IMR-90 (cell line): Measurements from ENCODE around the gene LAMTOR3. TPM values are rescaled to one million over a fixed set of nuclear protein-coding genes. Genes with fewer than 3 reads are reported as not detected.

Experiments
- ATAC-seq: fragments of 200-7000 bp; cut with Tn5 transposase; 2 replicates; pipeline ENCODE4 v1.9.1; 2020; ENCODE audit warnings: low read depth, mild to moderate bottlenecking, moderate library complexity
- BruUV-seq: library from RNA; stranded (reverse); fragments of 400-500 nt; replicated peaks from 2 replicates; lab custom pipeline; 2021; lab: Mats Ljungman, UMichigan
- CTCF ChIA-PET: fragments of 300-600 bp; formaldehyde crosslinking; extraction: SDS; loops from one replicate; lab custom pipeline; 2021; ENCODE audit warnings: antibody characterized with exemption; lab: Yijun Ruan, JAX
- POLR2A ChIA-PET: fragments of 300-600 bp; sonication (Branson Sonifier 250); formaldehyde crosslinking; loops from one replicate; lab custom pipeline; 2022; ENCODE audit warnings: antibody characterized with exemption; ENCODE audit not compliant: unreplicated experiment; lab: Charles Lee
- DNase-seq: peaks from one replicate; pipeline ENCODE4 v3.0.0; 2013
- H2AFZ ChIP-seq: replicated peaks from 2 replicates; pipeline ENCODE3; 2013; ENCODE audit warnings: low read length, mild to moderate bottlenecking; ENCODE audit not compliant: poor library complexity
- H2AK5ac ChIP-seq: 2 replicates; pipeline ENCODE4 v1.6.1; 2013; ENCODE audit warnings: low read depth, low read length, inconsistent platforms
- H2AK9ac ChIP-seq: replicated peaks from 2 replicates; pipeline ENCODE3; 2013; ENCODE audit warnings: mild to moderate bottlenecking, low read depth, low read length, moderate library complexity; ENCODE audit not compliant: poor library complexity
- H2BK120ac ChIP-seq: 2 replicates; pipeline ENCODE4 v1.6.1; 2013; ENCODE audit warnings: low read depth, low read length, inconsistent platforms
- H2BK15ac ChIP-seq: 3 replicates; pipeline ENCODE4 v1.6.1; 2013; ENCODE audit warnings: low read depth, low read length, inconsistent platforms
- H2BK20ac ChIP-seq: 2 replicates; pipeline ENCODE4 v1.6.1; 2013; ENCODE audit warnings: low read depth, mild to moderate bottlenecking, inconsistent platforms, low read length, moderate library complexity
- H2BK5ac ChIP-seq: 2 replicates; pipeline ENCODE4 v1.6.1; 2013; ENCODE audit warnings: mild to moderate bottlenecking, low read depth, low read length, inconsistent platforms; ENCODE audit not compliant: poor library complexity, severe bottlenecking
- H3K14ac ChIP-seq: replicated peaks from 2 replicates; pipeline ENCODE4 v1.6.1; 2013; ENCODE audit warnings: low read depth, low read length, inconsistent platforms
- H3K18ac ChIP-seq: 2 replicates; pipeline ENCODE4 v1.6.1; 2013; ENCODE audit warnings: low read depth, low read length, control low read depth
- H3K23ac ChIP-seq: 2 replicates; pipeline ENCODE4 v1.6.1; 2013; ENCODE audit warnings: low read depth, low read length, inconsistent platforms
- H3K27ac ChIP-seq: 2 replicates; pipeline ENCODE4 v1.5.1; 2013; ENCODE audit warnings: mild to moderate bottlenecking, control low read depth, low read length; ENCODE audit not compliant: insufficient read depth
- H3K27me3 ChIP-seq: 2 replicates; pipeline ENCODE4 v1.6.1; 2013; ENCODE audit warnings: low read length; ENCODE audit not compliant: control insufficient read depth, insufficient read depth
- H3K36me3 ChIP-seq: 2 replicates; pipeline ENCODE4 v1.6.1; 2013; ENCODE audit warnings: low read length, mixed read lengths; ENCODE audit not compliant: control insufficient read depth, insufficient read depth
- H3K4ac ChIP-seq: 2 replicates; pipeline ENCODE4 v1.6.1; 2013; ENCODE audit warnings: low read depth, low read length, inconsistent platforms
- H3K4me1 ChIP-seq: 2 replicates; pipeline ENCODE4 v1.6.1; 2013; ENCODE audit warnings: low read length, mixed read lengths; ENCODE audit not compliant: control insufficient read depth, insufficient read depth
- H3K4me2 ChIP-seq: 2 replicates; pipeline ENCODE4 v1.6.1; 2013; ENCODE audit warnings: low read depth, mild to moderate bottlenecking, control low read depth, low read length, moderate library complexity
- H3K4me3 ChIP-seq: 2 replicates; pipeline ENCODE4 v1.5.1; 2013; ENCODE audit warnings: low read depth, mild to moderate bottlenecking, control low read depth, low read length, moderate library complexity; ENCODE audit not compliant: insufficient read depth
- H3K56ac ChIP-seq: 2 replicates; pipeline ENCODE4 v1.6.1; 2013; ENCODE audit warnings: low read length, inconsistent platforms; ENCODE audit not compliant: insufficient read depth; ENCODE audit errors: extremely low read depth
- H3K79me1 ChIP-seq, 2 experiments: 2 replicates each; pipeline ENCODE4 v1.6.1; 2013; ENCODE audit warnings: low read length in 2 of 2, inconsistent platforms in 1 of 2, low read depth in 1 of 2
- H3K9ac ChIP-seq: 2 replicates; pipeline ENCODE4 v1.6.1; 2013; ENCODE audit warnings: low read depth, low read length, control low read depth
- H3K9me1 ChIP-seq: 2 replicates; pipeline ENCODE4 v1.6.1; 2013; ENCODE audit warnings: low read length, inconsistent platforms; ENCODE audit not compliant: insufficient read depth
- H3K9me3 ChIP-seq: 2 replicates; pipeline ENCODE4 v1.6.1; 2013; ENCODE audit warnings: low read length; ENCODE audit not compliant: control insufficient read depth, insufficient read depth
- H4K20me1 ChIP-seq: 2 replicates; pipeline ENCODE4 v1.6.1; 2013; ENCODE audit warnings: low read length, inconsistent platforms; ENCODE audit not compliant: insufficient read depth
- H4K5ac ChIP-seq: 2 replicates; pipeline ENCODE4 v1.6.1; 2013; ENCODE audit warnings: mild to moderate bottlenecking, low read depth, low read length, control low read depth
- H4K8ac ChIP-seq, 2 experiments: 2 replicates each; pipeline ENCODE4 v1.6.1; 2013; ENCODE audit warnings: low read depth in 2 of 2, low read length in 2 of 2, control low read depth in 1 of 2, inconsistent platforms in 1 of 2
- H4K91ac ChIP-seq: 2 replicates; pipeline ENCODE4 v1.6.1; 2013; ENCODE audit warnings: low read depth, low read length, inconsistent platforms; ENCODE audit not compliant: insufficient read depth
- BHLHE40 ChIP-seq: fragments of 150-350 bp; IDR thresholded peaks from 2 replicates; pipeline ENCODE4 v1.6.1; 2016; ENCODE audit warnings: mild to moderate bottlenecking, low read depth, low read length
- CEBPB ChIP-seq: IDR thresholded peaks from 2 replicates; pipeline ENCODE4 v1.6.1; 2012; ENCODE audit warnings: low read depth, low read length, improper control_type of control experiment
- CHD1 ChIP-seq: IDR thresholded peaks from 2 replicates; pipeline ENCODE4 v1.6.1; 2012; ENCODE audit warnings: low read depth, low read length, improper control_type of control experiment
- CTCF ChIP-seq: conservative IDR thresholded peaks from 2 replicates; pipeline ENCODE4 v1.5.1; 2012; ENCODE audit warnings: mild to moderate bottlenecking, low read depth, low read length, improper control_type of control experiment
- ELK1 ChIP-seq: fragments of 150-350 bp; IDR thresholded peaks from 2 replicates; pipeline ENCODE4 v1.6.1; 2016; ENCODE audit warnings: low read depth, mild to moderate bottlenecking, low read length, moderate library complexity, borderline replicate concordance
- MAFK ChIP-seq: IDR thresholded peaks from 2 replicates; pipeline ENCODE4 v1.6.1; 2012; ENCODE audit warnings: low read depth, low read length, improper control_type of control experiment
- MAZ ChIP-seq: IDR thresholded peaks from 2 replicates; pipeline ENCODE4 v1.6.1; 2012; ENCODE audit warnings: low read depth, mild to moderate bottlenecking, low read length, improper control_type of control experiment, moderate library complexity, borderline replicate concordance
- MXI1 ChIP-seq: IDR thresholded peaks from 2 replicates; pipeline ENCODE4 v1.6.1; 2012; ENCODE audit warnings: low read depth, mild to moderate bottlenecking, low read length, moderate library complexity, borderline replicate concordance
- NFE2L2 ChIP-seq: fragments of 150-350 bp; IDR thresholded peaks from 2 replicates; pipeline ENCODE4 v1.6.1; 2016; ENCODE audit warnings: low read depth, mild to moderate bottlenecking, low read length
- POLR2A ChIP-seq: IDR thresholded peaks from 2 replicates; pipeline ENCODE4 v1.6.1; 2012; ENCODE audit warnings: mild to moderate bottlenecking, low read depth, low read length
- RAD21 ChIP-seq: IDR thresholded peaks from 2 replicates; pipeline ENCODE4 v1.6.1; 2012; ENCODE audit warnings: low read length, improper control_type of control experiment
- RFX5 ChIP-seq: IDR thresholded peaks from 2 replicates; pipeline ENCODE4 v1.8.0; 2012; ENCODE audit warnings: low read depth, mild to moderate bottlenecking, low read length, moderate library complexity
- SMC3 ChIP-seq: fragments of 150-350 bp; IDR thresholded peaks from 2 replicates; pipeline ENCODE4 v1.6.1; 2016; ENCODE audit warnings: low read depth, mild to moderate bottlenecking, antibody characterized with exemption, low read length, moderate library complexity
- dilution Hi-C: fragments of 300-500 bp; cut with HindIII; formaldehyde crosslinking; loops from one replicate; pipeline ENCODE4 v1.14.3; 2018; ENCODE audit warnings: low sequenced_read_pairs; ENCODE audit not compliant: unreplicated experiment
- in situ Hi-C: fragments of 300-500 bp; cut with MboI; formaldehyde crosslinking; loops from 3 replicates; pipeline ENCODE4 v1.14.3; 2019; ENCODE audit warnings: low sequenced_read_pairs, inconsistent platforms, mixed read lengths
- intact Hi-C: fragments of 100-400 bp; cut with micrococcal nuclease; formaldehyde crosslinking; loops from 2 replicates; pipeline ENCODE4 v1.10.0; 2022
- polyA plus RNA-seq, 3 experiments: library from polyadenylated mRNA; depleted of rRNA; stranded (reverse); fragments of >200 nt; gene quantifications; 2 replicates each; pipeline ENCODE4 v1.2.3, GENCODE V29; 2012; ENCODE audit warnings: low replicate concordance in 1 of 3
- total RNA-seq: library from RNA; depleted of rRNA; stranded (reverse); fragments of >200 nt; gene quantifications from 2 replicates; pipeline ENCODE4 v1.2.3, GENCODE V29; 2012
- TF ChIP-seq, protein P1 (sequence below): fragments of 150-350 bp; IDR thresholded peaks from 2 replicates; pipeline ENCODE4 v1.6.1; 2017; ENCODE audit warnings: mild to moderate bottlenecking, antibody characterized with exemption, low read length, low read depth

The LAMTOR3 gene
- total and polyA plus RNA-seq, 2 of the 4 experiments (the other 2 are of a cell fraction), result 28.6 to 35.7 TPM

DNA sequence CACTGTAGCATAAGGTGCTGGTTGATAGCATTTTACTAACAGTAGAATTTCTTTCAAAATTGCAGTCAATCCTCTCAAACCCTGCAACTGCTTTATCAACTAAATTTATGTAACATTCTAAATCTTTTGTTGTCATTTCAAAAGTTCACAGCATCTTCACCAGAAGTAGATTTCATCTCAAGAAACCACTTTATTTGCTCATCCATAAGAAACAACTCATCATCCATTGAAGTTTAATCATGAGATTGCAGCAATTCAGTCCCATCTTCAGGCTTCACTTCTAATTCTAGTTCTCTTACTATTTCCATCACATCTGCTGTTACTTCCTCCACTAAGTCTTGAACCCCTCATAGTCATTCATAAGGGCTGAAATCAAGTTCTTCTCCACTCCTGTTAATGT is 21.7 kb downstream of the LAMTOR3 start:
- no peak overlapping the region for H2BK20ac ChIP-seq
- ChIA-PET CTCF (no interaction called here), POLR2A (no interaction called here)
- DNase-seq (no peak), ATAC-seq (no peak)
- no peak overlapping the region for H2AFZ ChIP-seq
- H2BK5ac ChIP-seq, result no peak overlapping the region
- dilution Hi-C loops, result no loop called here
- no peak overlapping the region for H4K5ac ChIP-seq
- H2BK120ac ChIP-seq, result no peak overlapping the region
- no peak overlapping the region for H2BK15ac ChIP-seq
- no peak overlapping the region for H2AK9ac ChIP-seq
- no peak overlapping the region for H3K23ac ChIP-seq
- no peak overlapping the region for H3K56ac ChIP-seq
- H4K20me1 ChIP-seq, result no peaks in the 10 kb centered on the region
- no peaks in the 10 kb centered on the region for H3K79me1 ChIP-seq
- H3K27me3 ChIP-seq, result peaks cover 3% of the 10 kb centered on the region
- in situ Hi-C loops, result no loop called here
- H3K36me3 ChIP-seq, result no peaks in the 10 kb centered on the region
- no peaks in the 10 kb centered on the region for H3K9me1 ChIP-seq
- H3K18ac ChIP-seq, result no peak overlapping the region
- H4K91ac ChIP-seq, result no peak overlapping the region
- no peak overlapping the region for H2AK5ac ChIP-seq
- H3K27ac ChIP-seq, result no peak overlapping the region
- H3K4me2 ChIP-seq, result no peak overlapping the region
- H3K4me1 ChIP-seq, result no peaks in the 10 kb centered on the region
- BruUV-seq, result no TSS peak
- no peak overlapping the region for H3K4ac ChIP-seq
- no peak overlapping the region for H4K8ac ChIP-seq
- no peak overlapping the region for H3K14ac ChIP-seq
- no peaks in the 10 kb centered on the region for H3K9me3 ChIP-seq
- intact Hi-C loops, result no loop called here
- TF ChIP-seq MAFK, result no peak
- TF ChIP-seq RFX5, result no peak
- TF ChIP-seq SMC3, result no peak
- no peak for TF ChIP-seq MXI1
- no peak for TF ChIP-seq RAD21
- no peak for TF ChIP-seq MAZ
- no peak for TF ChIP-seq NFE2L2
- TF ChIP-seq CTCF, result no peak
- no peak for TF ChIP-seq CHD1
- no peak for TF ChIP-seq POLR2A
- TF ChIP-seq, protein P1, sequence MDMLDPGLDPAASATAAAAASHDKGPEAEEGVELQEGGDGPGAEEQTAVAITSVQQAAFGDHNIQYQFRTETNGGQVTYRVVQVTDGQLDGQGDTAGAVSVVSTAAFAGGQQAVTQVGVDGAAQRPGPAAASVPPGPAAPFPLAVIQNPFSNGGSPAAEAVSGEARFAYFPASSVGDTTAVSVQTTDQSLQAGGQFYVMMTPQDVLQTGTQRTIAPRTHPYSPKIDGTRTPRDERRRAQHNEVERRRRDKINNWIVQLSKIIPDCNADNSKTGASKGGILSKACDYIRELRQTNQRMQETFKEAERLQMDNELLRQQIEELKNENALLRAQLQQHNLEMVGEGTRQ, result no peak
- no peak for TF ChIP-seq BHLHE40
- no peak for TF ChIP-seq CEBPB
- no peak for TF ChIP-seq ELK1
- H3K9ac ChIP-seq, result no peak overlapping the region
- no peak overlapping the region for H3K4me3 ChIP-seq
